Measurements from ENCODE around the gene FBXO31.

GRCh38 chr16:87339086-87339723, 44.4 kb downstream of the FBXO31 start:
- TF ChIP-seq, protein P1, sequence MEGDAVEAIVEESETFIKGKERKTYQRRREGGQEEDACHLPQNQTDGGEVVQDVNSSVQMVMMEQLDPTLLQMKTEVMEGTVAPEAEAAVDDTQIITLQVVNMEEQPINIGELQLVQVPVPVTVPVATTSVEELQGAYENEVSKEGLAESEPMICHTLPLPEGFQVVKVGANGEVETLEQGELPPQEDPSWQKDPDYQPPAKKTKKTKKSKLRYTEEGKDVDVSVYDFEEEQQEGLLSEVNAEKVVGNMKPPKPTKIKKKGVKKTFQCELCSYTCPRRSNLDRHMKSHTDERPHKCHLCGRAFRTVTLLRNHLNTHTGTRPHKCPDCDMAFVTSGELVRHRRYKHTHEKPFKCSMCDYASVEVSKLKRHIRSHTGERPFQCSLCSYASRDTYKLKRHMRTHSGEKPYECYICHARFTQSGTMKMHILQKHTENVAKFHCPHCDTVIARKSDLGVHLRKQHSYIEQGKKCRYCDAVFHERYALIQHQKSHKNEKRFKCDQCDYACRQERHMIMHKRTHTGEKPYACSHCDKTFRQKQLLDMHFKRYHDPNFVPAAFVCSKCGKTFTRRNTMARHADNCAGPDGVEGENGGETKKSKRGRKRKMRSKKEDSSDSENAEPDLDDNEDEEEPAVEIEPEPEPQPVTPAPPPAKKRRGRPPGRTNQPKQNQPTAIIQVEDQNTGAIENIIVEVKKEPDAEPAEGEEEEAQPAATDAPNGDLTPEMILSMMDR (IDR thresholded peaks at IDR 0.05): no peak
- TF ChIP-seq POLR2A (IDR thresholded peaks at IDR 0.05): no peak

All from adrenal gland (tissue), 5 donors.